ENCODE results near the gene XYLT1.

The XYLT1 gene

DNA sequence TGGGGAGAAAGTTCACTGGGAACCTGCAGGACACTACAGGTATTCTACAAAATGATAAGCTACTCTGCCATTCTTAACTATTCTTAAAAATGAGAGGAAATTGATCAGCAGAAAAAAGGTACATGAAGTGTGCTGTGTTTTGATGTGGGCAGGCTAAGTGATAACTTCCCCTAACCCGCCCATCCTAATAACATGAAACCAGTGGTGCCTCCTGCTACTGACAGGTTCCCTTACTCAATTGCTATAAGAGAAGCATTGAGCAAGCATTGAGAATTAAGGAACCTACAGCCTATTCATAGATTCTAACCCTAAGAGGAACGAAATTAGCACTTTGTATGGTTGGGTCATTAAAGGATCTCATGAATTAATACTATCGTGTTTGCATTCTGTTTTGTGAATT lies 18.9 kb downstream of the XYLT1 start:
- H3K4me3 ChIP-seq (replicated peaks; ENCODE audit: low read depth, low read length), result no peak overlapping the region
- DNase-seq (ENCODE audit: extremely low read depth, low read depth), result no peak
- TF ChIP-seq CTCF (IDR thresholded peaks at IDR 0.05; ENCODE audit: low read depth, low read length, missing control alignments), result no peak

DNA sequence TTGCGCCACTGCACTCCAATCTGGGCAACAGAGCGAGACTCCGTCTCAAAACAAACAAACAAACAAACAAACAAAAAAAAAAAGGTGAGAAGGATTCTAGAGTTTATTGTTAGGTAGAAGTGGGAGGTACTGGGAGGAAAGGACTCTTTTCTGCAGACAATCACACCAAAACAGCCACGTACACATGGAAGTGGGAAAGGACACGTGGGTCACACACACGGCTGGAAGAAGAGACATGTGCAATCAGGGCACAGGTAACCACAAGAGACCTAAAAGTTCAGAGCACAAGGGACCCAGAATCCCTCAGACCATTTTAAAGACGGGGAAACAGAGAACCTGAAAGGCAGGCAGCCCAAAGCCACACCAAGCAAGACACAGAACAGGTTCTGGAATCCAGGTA lies 20.5 kb downstream of the XYLT1 start:
- H3K4me3 ChIP-seq (replicated peaks; ENCODE audit: low read depth, low read length), result no peak overlapping the region
- DNase-seq (ENCODE audit: extremely low read depth, low read depth), result no peak
- no peak for TF ChIP-seq CTCF (IDR thresholded peaks at IDR 0.05; ENCODE audit: low read depth, low read length, missing control alignments)

GRCh38 chr16:17448640-17449638 lies 21.8 kb downstream of the XYLT1 start:
- DNase-seq (ENCODE audit: extremely low read depth, low read depth), result no peak
- no peak for TF ChIP-seq CTCF (IDR thresholded peaks at IDR 0.05; ENCODE audit: low read depth, low read length, missing control alignments)
- H3K4me3 ChIP-seq (replicated peaks; ENCODE audit: low read depth, low read length), result no peak overlapping the region

DNA sequence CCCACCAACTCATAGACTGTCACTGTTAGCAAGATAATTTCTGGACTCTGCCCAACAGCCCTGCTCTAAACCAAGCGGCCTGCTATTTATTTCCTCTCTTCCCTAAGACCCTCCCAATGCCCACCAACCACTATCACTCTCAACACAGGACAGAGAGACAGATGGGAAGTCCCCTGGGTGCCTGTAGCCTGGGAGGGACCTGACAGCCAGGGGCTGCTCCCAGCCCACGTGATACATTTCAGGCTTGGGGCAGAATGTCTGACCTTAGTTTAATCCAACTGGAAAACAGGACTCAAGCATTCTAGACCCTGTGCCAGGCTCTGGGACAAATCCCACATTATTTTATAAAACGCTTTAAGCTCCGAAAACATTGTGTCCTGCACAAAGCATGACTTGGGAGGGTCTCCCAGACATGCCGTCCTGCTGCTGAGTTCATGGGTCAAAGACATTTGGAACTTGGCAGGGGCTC lies 23.6 kb downstream of the XYLT1 start:
- no peak for DNase-seq (ENCODE audit: extremely low read depth, low read depth)
- H3K4me3 ChIP-seq (replicated peaks; ENCODE audit: low read depth, low read length), result no peak overlapping the region
- no peak for TF ChIP-seq CTCF (IDR thresholded peaks at IDR 0.05; ENCODE audit: low read depth, low read length, missing control alignments)

GRCh38 chr16:17446661-17447060 lies 24.1 kb downstream of the XYLT1 start:
- no peak for TF ChIP-seq CTCF (IDR thresholded peaks at IDR 0.05; ENCODE audit: low read depth, low read length, missing control alignments)
- DNase-seq (ENCODE audit: extremely low read depth, low read depth), result no peak
- no peak overlapping the region for H3K4me3 ChIP-seq (replicated peaks; ENCODE audit: low read depth, low read length)

DNA sequence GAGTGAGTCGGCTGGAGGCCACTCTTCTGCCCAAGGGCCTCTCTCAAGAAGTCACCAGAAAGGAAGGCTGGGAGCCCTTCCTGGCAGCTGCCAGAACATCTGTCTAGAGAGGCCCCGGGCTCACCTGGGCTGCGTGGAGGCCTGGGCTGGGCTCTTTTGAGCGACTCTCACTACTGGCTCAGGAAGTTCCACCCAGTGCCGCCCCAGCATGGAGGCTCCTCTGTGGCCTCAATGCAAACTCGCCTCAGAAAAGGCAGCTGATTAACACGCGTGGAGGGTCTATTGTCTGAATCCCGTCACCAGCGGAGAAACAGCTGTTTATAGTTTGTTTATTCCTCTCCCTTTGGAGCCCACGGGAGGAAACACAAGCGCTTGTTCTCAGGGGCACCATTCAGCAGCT lies 25.3 kb downstream of the XYLT1 start:
- no peak for DNase-seq (ENCODE audit: extremely low read depth, low read depth)
- no peak for TF ChIP-seq CTCF (IDR thresholded peaks at IDR 0.05; ENCODE audit: low read depth, low read length, missing control alignments)
- H3K4me3 ChIP-seq (replicated peaks; ENCODE audit: low read depth, low read length), result no peak overlapping the region
